Muscle of leg (tissue), 11 donors: ENCODE results near the gene IDI2. TPM values are rescaled to one million over a fixed set of nuclear protein-coding genes. Genes with fewer than 3 reads are reported as not detected.

Experiments used
- DNase-seq: peaks from one replicate; pipeline ENCODE4 v3.0.0; 2013
- H3K27ac ChIP-seq: one replicate; pipeline ENCODE4 v1.5.1; 2013; ENCODE audit warnings: mild to moderate bottlenecking, low read length, control low read depth
- H3K27me3 ChIP-seq: one replicate; pipeline ENCODE4 v1.6.1; 2013; ENCODE audit warnings: low read length; ENCODE audit not compliant: control insufficient read depth, insufficient read depth
- H3K36me3 ChIP-seq: one replicate; pipeline ENCODE4 v1.6.1; 2013; ENCODE audit warnings: low read length; ENCODE audit not compliant: control insufficient read depth, insufficient read depth
- H3K4me1 ChIP-seq: one replicate; pipeline ENCODE4 v1.6.1; 2013; ENCODE audit warnings: low read length; ENCODE audit not compliant: control insufficient read depth, insufficient read depth
- H3K4me3 ChIP-seq: one replicate; pipeline ENCODE4 v1.5.1; 2013; ENCODE audit warnings: low read length, control low read depth
- H3K9me3 ChIP-seq: replicated peaks from 2 replicates; pipeline ENCODE4 v1.6.1; 2013; ENCODE audit warnings: low read depth, low read length; ENCODE audit not compliant: control insufficient read depth
- WGBS: methylation state at CpG from one replicate; pipeline ENCODE4 v1.1.5; 2013; ENCODE audit warnings: missing lambda C conversion rate; ENCODE audit not compliant: insufficient coverage; 5-methylcytosine and 5-hydroxymethylcytosine counted together
- polyA plus RNA-seq, 8 donors: library from polyadenylated mRNA; unstranded; fragments of 120-200 nt; gene quantifications; one replicate each; pipeline versions ENCODE4 v1.2.1 to v1.2.3, GENCODE V29; 2013; ENCODE audit warnings: inconsistent platforms in 1 of 8, low replicate concordance in 1 of 8; ENCODE audit not compliant: insufficient read length in 8 of 8, insufficient read depth in 1 of 8
- total RNA-seq: library from RNA; stranded (reverse); fragments of 120-200 nt; gene quantifications from one replicate; pipeline ENCODE4 v1.2.4, GENCODE V29; 2013

IDI2 gene
- total and polyA plus RNA-seq, 9 donors: 0.11 to 0.15 (median 0.11) TPM; not detected in 6

DNA sequence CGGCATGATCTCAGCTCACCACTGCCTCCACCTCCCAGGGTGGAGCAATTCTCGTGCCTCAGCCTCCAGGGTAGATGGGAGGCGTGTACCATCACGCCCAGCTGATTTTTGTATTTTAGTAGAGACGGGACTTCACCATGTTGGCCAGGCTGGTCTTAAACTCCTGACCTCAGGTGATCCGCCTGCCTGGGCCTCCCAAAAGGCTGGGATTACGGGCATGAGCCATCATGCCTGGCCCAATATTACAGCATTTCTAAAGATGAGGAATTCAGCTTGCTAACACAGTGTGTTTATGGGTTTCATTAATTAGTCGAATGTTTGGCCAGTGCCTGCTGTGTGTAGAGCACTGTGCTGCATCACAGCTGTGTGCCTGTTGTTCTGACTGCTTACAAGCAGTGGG is 34.2 kb upstream of the IDI2 start:
- peaks cover 13% of the 10 kb centered on the region for H3K4me1 ChIP-seq
- no peak overlapping the region for H3K4me3 ChIP-seq
- H3K9me3 ChIP-seq: no peaks in the 10 kb centered on the region
- 87% methylated on average over 5 of the region's 8 CpGs for WGBS
- H3K27ac ChIP-seq: no peak overlapping the region
- H3K27me3 ChIP-seq: no peaks in the 10 kb centered on the region
- no peak for DNase-seq
- peaks cover 6% of the 10 kb centered on the region for H3K36me3 ChIP-seq

GRCh38 chr10:1058017-1058416 is 32.4 kb upstream of the IDI2 start:
- DNase-seq: no peak
- Histone ChIP-seq H3K36me3 (peaks cover 9% of the 10 kb centered on the region), H3K27ac (no peak overlapping the region), H3K4me1 (peaks cover 15% of the 10 kb centered on the region), H3K4me3 (no peak overlapping the region), H3K9me3 (no peaks in the 10 kb centered on the region), H3K27me3 (no peaks in the 10 kb centered on the region)
- 69% methylated on average over 2 of the region's 7 CpGs for WGBS

DNA sequence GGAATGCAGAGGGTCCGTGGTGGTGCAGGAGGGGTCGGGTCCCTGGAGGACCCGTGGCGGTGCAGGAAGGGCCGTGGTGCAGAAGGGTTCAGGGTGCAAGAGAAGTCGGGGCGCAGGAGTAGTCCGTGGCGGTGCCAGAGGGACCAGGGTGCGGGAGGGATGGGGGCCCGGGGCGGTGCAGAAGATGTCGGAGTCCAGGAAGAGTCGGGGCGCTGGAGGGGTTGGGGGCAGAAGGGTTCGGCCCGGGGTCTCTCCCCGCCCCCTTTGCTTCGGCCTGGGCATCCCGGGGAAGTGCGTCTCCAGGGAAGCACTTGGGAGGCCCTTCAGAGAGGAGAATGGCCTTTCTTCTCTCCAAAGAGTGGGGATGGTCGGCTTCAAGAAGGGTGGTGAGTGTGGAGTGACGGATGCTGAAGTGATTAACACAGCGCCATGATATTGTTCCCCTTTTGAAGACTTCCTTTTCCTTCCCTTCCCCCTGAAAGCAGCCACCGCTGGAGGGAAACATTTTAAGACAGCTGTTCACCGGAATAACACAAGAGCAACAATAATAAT is 31.5 kb upstream of the IDI2 start:
- Histone ChIP-seq H3K27ac (peak overlapping the region; percentile 96), H3K9me3 (no peaks in the 10 kb centered on the region), H3K4me3 (peak overlapping the region; percentile 98), H3K27me3 (no peaks in the 10 kb centered on the region), H3K36me3 (peaks cover 17% of the 10 kb centered on the region), H3K4me1 (peaks cover 15% of the 10 kb centered on the region)
- peak; percentile 51 for DNase-seq
- WGBS: 0% methylated on average over 20 of the region's 26 CpGs

DNA sequence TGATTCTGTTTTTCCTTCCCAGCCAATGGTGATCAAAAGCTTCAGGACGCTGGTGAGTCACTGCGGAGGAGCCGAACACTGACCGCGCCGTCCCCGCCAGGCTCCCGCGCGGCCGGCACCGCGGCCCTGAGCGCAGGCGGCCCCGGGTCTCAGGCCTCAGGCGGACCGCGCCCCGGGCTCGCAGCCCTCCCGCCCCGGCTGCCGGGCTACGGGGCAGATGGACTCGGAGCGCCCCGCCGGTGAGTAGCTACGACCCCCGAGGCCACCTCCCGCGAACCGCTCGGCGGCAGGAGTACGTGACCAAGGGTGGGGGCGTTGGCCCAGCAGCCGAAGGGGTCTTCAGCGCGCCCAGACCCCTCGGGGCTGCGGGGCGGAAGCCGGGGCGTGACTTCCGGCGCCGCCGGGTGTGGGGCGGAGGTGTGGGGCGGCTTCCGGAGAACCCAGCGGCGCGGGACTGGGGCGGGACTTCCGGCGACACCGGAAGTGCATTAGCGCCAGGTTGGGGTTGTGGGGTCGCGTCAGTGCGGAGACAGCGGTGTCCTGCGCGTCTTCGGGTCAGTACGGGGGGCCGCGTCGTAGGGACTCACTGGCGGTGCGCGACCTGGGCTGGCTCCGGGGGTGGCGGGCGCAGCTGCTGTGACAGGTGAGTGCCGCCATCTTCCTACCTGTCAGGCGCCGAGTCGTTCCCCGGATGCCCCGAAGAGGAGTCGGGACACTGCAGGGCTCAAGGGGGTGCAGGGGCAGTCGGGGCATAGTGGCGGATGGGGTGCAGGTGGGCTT is 30.9 kb upstream of the IDI2 start, which contains the start of gene WDR37:
WDR37 (plus strand) TSS at position 60 of the 780 bp plus-strand sequence. CDS start 15,771 bp downstream, outside the sequence.
- H3K9me3 ChIP-seq: no peaks in the 10 kb centered on the region
- H3K4me1 ChIP-seq: peaks cover 15% of the 10 kb centered on the region
- H3K4me3 ChIP-seq: peak within 1 kb of the TSS; percentile 98
- peak within 1 kb of the TSS; percentile 96 for H3K27ac ChIP-seq
- peak; percentile 92 for DNase-seq
- H3K36me3 ChIP-seq: peaks cover 22% of the 10 kb centered on the region
- H3K27me3 ChIP-seq: no peaks in the 10 kb centered on the region
- WGBS: under 1% methylated on average over 86 of the region's 87 CpGs

GRCh38 chr10:1054684-1055083 is 29.0 kb upstream of the IDI2 start:
- Histone ChIP-seq H3K27ac (no peak overlapping the region), H3K4me1 (peaks cover 19% of the 10 kb centered on the region), H3K4me3 (no peak overlapping the region), H3K36me3 (peaks cover 25% of the 10 kb centered on the region), H3K9me3 (no peaks in the 10 kb centered on the region), H3K27me3 (no peaks in the 10 kb centered on the region)
- DNase-seq: no peak
- WGBS: 90% methylated on average over 2 of the region's 6 CpGs

- peaks cover 9% of the 10 kb centered on the region for H3K4me1 ChIP-seq
- no peaks in the 10 kb centered on the region for H3K9me3 ChIP-seq
- H3K4me3 ChIP-seq: no peak overlapping the region
- H3K27ac ChIP-seq: no peak overlapping the region
- peaks cover 23% of the 10 kb centered on the region for H3K36me3 ChIP-seq
- 86% methylated on average over 1 of the region's 4 CpGs for WGBS
- no peak for DNase-seq
- H3K27me3 ChIP-seq: no peaks in the 10 kb centered on the region
Observed at GRCh38 chr10:1050554-1050953, 24.9 kb upstream of the IDI2 start.

DNA sequence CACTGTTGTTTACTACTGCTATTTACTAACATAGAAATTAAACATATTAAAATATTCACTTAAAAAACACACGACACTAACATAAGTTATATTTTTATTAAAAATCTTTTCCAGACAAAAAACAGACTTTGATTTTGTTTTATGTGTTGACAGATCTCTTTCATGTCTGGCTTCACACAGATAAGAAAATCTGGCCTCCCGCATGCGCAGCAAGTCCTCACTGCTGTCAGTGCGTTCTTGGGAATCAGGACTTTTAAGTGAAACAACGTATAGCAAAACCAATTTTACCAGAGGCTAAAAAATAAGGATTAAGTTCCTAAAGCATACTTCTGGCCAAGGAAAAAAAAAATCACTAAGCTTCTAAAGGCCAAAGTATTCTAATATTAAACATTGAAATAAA is 24.5 kb upstream of the IDI2 start:
- Histone ChIP-seq H3K27ac (peak overlapping the region; percentile 100), H3K9me3 (no peaks in the 10 kb centered on the region), H3K27me3 (no peaks in the 10 kb centered on the region), H3K4me3 (peak overlapping the region; percentile 90), H3K4me1 (peaks cover 9% of the 10 kb centered on the region), H3K36me3 (peaks cover 23% of the 10 kb centered on the region)
- no peak for DNase-seq
- 30% methylated on average over 2 of the region's 5 CpGs for WGBS

DNA sequence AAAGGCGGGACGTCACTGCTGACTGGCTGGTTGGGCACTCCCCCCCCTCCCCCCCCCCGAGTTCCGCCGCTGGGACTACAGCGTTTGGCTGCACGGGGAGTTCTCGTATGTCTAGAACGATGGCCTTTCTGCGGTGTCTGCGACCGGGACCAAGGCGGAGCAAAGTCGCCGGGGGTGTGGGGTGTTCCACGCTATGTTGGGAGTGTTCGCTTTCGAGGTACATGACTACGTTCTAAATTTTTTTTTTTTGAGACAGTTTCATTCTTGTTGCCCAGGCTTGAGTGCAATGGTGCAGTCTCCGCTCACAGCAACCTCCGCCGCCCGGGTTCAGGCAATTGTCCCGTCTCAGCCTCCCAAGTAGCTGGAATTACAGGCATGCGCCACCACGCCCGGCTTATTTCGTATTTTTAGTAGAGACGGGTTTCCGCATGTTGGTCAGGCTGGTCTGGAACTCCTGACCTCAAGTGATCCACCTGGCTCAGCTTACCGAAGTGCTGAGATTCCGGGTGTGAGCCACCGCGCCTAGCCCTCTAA is 23.8 kb upstream of the IDI2 start:
- Histone ChIP-seq H3K9me3 (no peaks in the 10 kb centered on the region), H3K36me3 (peaks cover 23% of the 10 kb centered on the region), H3K4me3 (peak overlapping the region; percentile 90), H3K27me3 (no peaks in the 10 kb centered on the region), H3K27ac (peak overlapping the region; percentile 100), H3K4me1 (peaks cover 6% of the 10 kb centered on the region)
- WGBS: 0% methylated on average over 22 of the region's 34 CpGs
- DNase-seq: no peak

- Histone ChIP-seq H3K4me1 (peaks cover 11% of the 10 kb centered on the region), H3K36me3 (peaks cover 23% of the 10 kb centered on the region), H3K27me3 (no peaks in the 10 kb centered on the region), H3K4me3 (peak within 1 kb of the TSS; percentile 90), H3K9me3 (no peaks in the 10 kb centered on the region), H3K27ac (peak within 1 kb of the TSS; percentile 100)
- DNase-seq: peak; percentile 99
- WGBS: under 1% methylated on average over 80 of the region's 83 CpGs
Observed at GRCh38 chr10:1048732-1049424, 23.2 kb upstream of the IDI2 start, which contains the start of gene IDI1. Gene IDI1, minus strand, starts transcription at chr10:1049119. Its CDS starts 116 bp downstream, at chr10:1049003.

DNA sequence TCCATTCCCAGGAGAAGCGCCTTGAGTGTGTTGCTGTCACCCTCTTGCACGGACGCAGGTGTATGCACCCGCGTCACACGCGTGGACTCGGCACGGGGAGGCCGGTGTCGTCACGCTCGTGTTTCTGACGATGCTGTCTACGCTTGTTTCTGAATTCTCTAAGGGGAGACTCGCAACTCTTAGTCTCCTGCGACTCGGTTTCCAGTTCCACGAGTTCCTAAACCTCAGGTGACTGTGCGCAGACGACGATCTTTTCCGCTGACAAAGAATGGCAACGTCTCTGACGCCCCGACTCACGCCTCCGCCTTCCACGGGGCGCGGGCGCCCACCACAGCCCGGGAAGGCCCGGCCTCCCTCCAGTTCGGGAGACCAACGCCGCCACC is 22.7 kb upstream of the IDI2 start:
- peak overlapping the region; percentile 100 for H3K27ac ChIP-seq
- H3K36me3 ChIP-seq: peaks cover 24% of the 10 kb centered on the region
- peak; percentile 65 for DNase-seq
- peak overlapping the region; percentile 90 for H3K4me3 ChIP-seq
- H3K27me3 ChIP-seq: no peaks in the 10 kb centered on the region
- H3K9me3 ChIP-seq: no peaks in the 10 kb centered on the region
- peaks cover 11% of the 10 kb centered on the region for H3K4me1 ChIP-seq
- under 1% methylated on average over 37 of the region's 37 CpGs for WGBS
